Keratinocyte (primary cell): ENCODE data around the gene TMEM143. TPM values are rescaled to one million over a fixed set of nuclear protein-coding genes. Genes with fewer than 3 reads are reported as not detected.

Source experiments
- DNase-seq: peaks from one replicate; pipeline ENCODE4 v3.0.0-alpha.2; 2011; ENCODE audit warnings: low read depth, missing footprints, low spot score
- FAIRE-seq: peaks from 2 replicates; lab custom pipeline; 2011; peaks lifted over from hg19 to GRCh38; lab: Jason Lieb, UNC
- H2AFZ ChIP-seq: 2 replicates; pipeline ENCODE4 v1.6.0; 2012; ENCODE audit warnings: low read length, control low read depth, inconsistent platforms; ENCODE audit not compliant: control insufficient read depth
- H3K27ac ChIP-seq: 2 replicates; pipeline ENCODE4 v1.5.1; 2011; ENCODE audit warnings: low read length; ENCODE audit not compliant: control insufficient read depth, insufficient read depth
- H3K27me3 ChIP-seq: 3 replicates; pipeline ENCODE4 v1.6.0; 2011; ENCODE audit warnings: low read length; ENCODE audit not compliant: control insufficient read depth, insufficient read depth; ENCODE audit errors: extremely low read depth
- H3K36me3 ChIP-seq, 2 experiments: 2 replicates in 1 of 2; 3 replicates in 1 of 2; pipeline ENCODE4 v1.5.1; 2011; ENCODE audit warnings: low read length in 2 of 2, mild to moderate bottlenecking in 1 of 2; ENCODE audit not compliant: control insufficient read depth in 2 of 2, insufficient read depth in 2 of 2; ENCODE audit errors: extremely low read depth in 1 of 2
- H3K4me1 ChIP-seq: 3 replicates; pipeline ENCODE4 v1.5.1; 2011; ENCODE audit warnings: low read length; ENCODE audit not compliant: control insufficient read depth, insufficient read depth; ENCODE audit errors: extremely low read depth
- H3K4me2 ChIP-seq: 3 replicates; pipeline ENCODE4 v1.6.0; 2011; ENCODE audit warnings: low read depth, low read length; ENCODE audit not compliant: control insufficient read depth, insufficient read depth; ENCODE audit errors: extremely low read depth
- H3K4me3 ChIP-seq, 3 experiments: fragments of 200-600 bp in 1 of 3; sonication (generic) in 1 of 3; 2 replicates in 2 of 3; 3 replicates in 1 of 3; pipeline ENCODE4 v1.5.1; 2011 to 2016; ENCODE audit warnings: low read length in 3 of 3, mild to moderate bottlenecking in 3 of 3, control low read depth in 2 of 3, inconsistent platforms in 1 of 3, low read depth in 1 of 3, mixed read lengths in 1 of 3, mixed run types in 1 of 3, moderate library complexity in 1 of 3; ENCODE audit not compliant: control insufficient read depth in 2 of 3, insufficient read depth in 2 of 3; ENCODE audit errors: extremely low read depth in 1 of 3
- H3K79me2 ChIP-seq: 2 replicates; pipeline ENCODE4 v1.6.0; 2012; ENCODE audit warnings: low read length; ENCODE audit not compliant: control insufficient read depth, insufficient read depth
- H3K9ac ChIP-seq: 3 replicates; pipeline ENCODE4 v1.6.0; 2011; ENCODE audit warnings: low read length; ENCODE audit not compliant: control insufficient read depth, insufficient read depth; ENCODE audit errors: extremely low read depth
- H3K9me1 ChIP-seq: 3 replicates; pipeline ENCODE4 v1.6.0; 2011; ENCODE audit warnings: low read length; ENCODE audit not compliant: control insufficient read depth, insufficient read depth; ENCODE audit errors: extremely low read depth
- H3K9me3 ChIP-seq: 2 replicates; pipeline ENCODE4 v1.5.1; 2012; ENCODE audit warnings: low read depth, low read length; ENCODE audit not compliant: control insufficient read depth
- H4K20me1 ChIP-seq: 3 replicates; pipeline ENCODE4 v1.6.0; 2011; ENCODE audit warnings: low read length; ENCODE audit not compliant: control insufficient read depth, insufficient read depth; ENCODE audit errors: extremely low read depth
- EZH2 ChIP-seq: IDR thresholded peaks from one replicate; pipeline ENCODE4 v1.6.1; 2012; ENCODE audit warnings: inconsistent platforms, mild to moderate bottlenecking, low read length, moderate library complexity
- dilution Hi-C: fragments of 300-500 bp; cut with MboI; formaldehyde crosslinking; loops from one replicate; pipeline ENCODE4 v1.7.0; 2020; ENCODE audit warnings: low sequenced_read_pairs; ENCODE audit not compliant: extremely low pct_ligation_motif_present
- polyA plus RNA-seq, 5 experiments: library from polyadenylated mRNA; depleted of rRNA in 3 of 5; stranded (reverse) in 3 of 5; stranded (forward) in 1 of 5; unstranded in 1 of 5; fragments of >200 nt; gene quantifications; 1 replicate in 1 of 5; 2 replicates in 3 of 5; 3 replicates in 1 of 5; pipeline versions ENCODE4 v1.2.1 to v1.2.3, GENCODE V29; 2011 to 2012; ENCODE audit warnings: missing spikeins in 2 of 5, low read depth in 1 of 5, low replicate concordance in 1 of 5
- TF ChIP-seq, protein P1 (sequence below), 3 experiments: IDR thresholded peaks in 1 of 3; conservative IDR thresholded peaks in 1 of 3; optimal IDR thresholded peaks in 1 of 3; 2 replicates in 2 of 3; 3 replicates in 1 of 3; pipeline versions ENCODE3 to v1.5.1; 2011; ENCODE audit warnings: low read length in 3 of 3, mild to moderate bottlenecking in 3 of 3, moderate library complexity in 2 of 3, control low read depth in 1 of 3, inconsistent platforms in 1 of 3; ENCODE audit not compliant: insufficient read depth in 2 of 3; ENCODE audit errors: extremely low read depth in 1 of 3

TMEM143 gene
- polyA plus RNA-seq, 1 donor (not counting 4 experiments of a cell fraction or from before 2014, with no cell fraction given): 2.9 TPM

GRCh38 chr19:48391100-48392005, 27.6 kb upstream of the TMEM143 start, which contains the start of gene KDELR1:
Gene KDELR1, minus strand, starts transcription at chr19:48391551. Its CDS starts 193 bp downstream, at chr19:48391358.
- peaks cover 14 to 18% of the 10 kb centered on the region in 2 experiments for H3K36me3 ChIP-seq
- peaks cover 19% of the 10 kb centered on the region for H3K79me2 ChIP-seq
- no peaks in the 10 kb centered on the region for H3K9me3 ChIP-seq
- peak within 1 kb of the TSS; percentile 99 for H3K9ac ChIP-seq
- H2AFZ ChIP-seq: peak within 1 kb of the TSS; percentile 97
- peaks cover 37% of the 10 kb centered on the region for H3K27me3 ChIP-seq
- DNase-seq: peak; percentile 49
- FAIRE-seq: peak; percentile 26
- H4K20me1 ChIP-seq: no peaks in the 10 kb centered on the region
- peak within 1 kb of the TSS; percentile 83 for H3K4me2 ChIP-seq
- peak within 1 kb of the TSS; percentile 94 to 99 (median 99) for H3K4me3 ChIP-seq
- no peaks in the 10 kb centered on the region for H3K9me1 ChIP-seq
- dilution Hi-C loops: no loop called here
- TF ChIP-seq EZH2: no peak
- TF ChIP-seq, protein P1, sequence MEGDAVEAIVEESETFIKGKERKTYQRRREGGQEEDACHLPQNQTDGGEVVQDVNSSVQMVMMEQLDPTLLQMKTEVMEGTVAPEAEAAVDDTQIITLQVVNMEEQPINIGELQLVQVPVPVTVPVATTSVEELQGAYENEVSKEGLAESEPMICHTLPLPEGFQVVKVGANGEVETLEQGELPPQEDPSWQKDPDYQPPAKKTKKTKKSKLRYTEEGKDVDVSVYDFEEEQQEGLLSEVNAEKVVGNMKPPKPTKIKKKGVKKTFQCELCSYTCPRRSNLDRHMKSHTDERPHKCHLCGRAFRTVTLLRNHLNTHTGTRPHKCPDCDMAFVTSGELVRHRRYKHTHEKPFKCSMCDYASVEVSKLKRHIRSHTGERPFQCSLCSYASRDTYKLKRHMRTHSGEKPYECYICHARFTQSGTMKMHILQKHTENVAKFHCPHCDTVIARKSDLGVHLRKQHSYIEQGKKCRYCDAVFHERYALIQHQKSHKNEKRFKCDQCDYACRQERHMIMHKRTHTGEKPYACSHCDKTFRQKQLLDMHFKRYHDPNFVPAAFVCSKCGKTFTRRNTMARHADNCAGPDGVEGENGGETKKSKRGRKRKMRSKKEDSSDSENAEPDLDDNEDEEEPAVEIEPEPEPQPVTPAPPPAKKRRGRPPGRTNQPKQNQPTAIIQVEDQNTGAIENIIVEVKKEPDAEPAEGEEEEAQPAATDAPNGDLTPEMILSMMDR (optimal IDR thresholded peaks at IDR 0.05 in 1 of 3, IDR thresholded peaks at IDR 0.05 in 1 of 3, conservative IDR thresholded peaks at IDR 0.05 in 1 of 3; ENCODE audit: extremely low read depth in 1 of 3, insufficient read depth in 2 of 3, low read length in 3 of 3): peak; percentile 81 to 99 (median 81)
- peaks cover 7% of the 10 kb centered on the region for H3K4me1 ChIP-seq
- peak within 1 kb of the TSS; percentile 91 for H3K27ac ChIP-seq

- Histone ChIP-seq H3K27ac (peak overlapping the region; percentile 91), H2AFZ (peak overlapping the region; percentile 97), H3K36me3 (peaks cover 18 to 26% of the 10 kb centered on the region in 2 experiments), H3K79me2 (peaks cover 19% of the 10 kb centered on the region), H3K4me3 (peak overlapping the region; percentile 94 to 99 (median 99)), H3K4me1 (peaks cover 7% of the 10 kb centered on the region), H3K9me3 (no peaks in the 10 kb centered on the region), H3K27me3 (peaks cover 29% of the 10 kb centered on the region), H4K20me1 (no peaks in the 10 kb centered on the region), H3K9ac (peak overlapping the region; percentile 99), H3K4me2 (peak overlapping the region; percentile 83), H3K9me1 (no peaks in the 10 kb centered on the region)
- dilution Hi-C loops: no loop called here
- FAIRE-seq (no peak), DNase-seq (no peak)
- TF ChIP-seq EZH2: no peak
- TF ChIP-seq, protein P1 (optimal IDR thresholded peaks at IDR 0.05 in 1 of 3, IDR thresholded peaks at IDR 0.05 in 1 of 3, conservative IDR thresholded peaks at IDR 0.05 in 1 of 3; ENCODE audit: extremely low read depth in 1 of 3, insufficient read depth in 2 of 3, low read length in 3 of 3): peak; percentile 47 to 90 (median 68)
Measured at GRCh38 chr19:48390188-48391099, 26.7 kb upstream of the TMEM143 start.
